ENCODE data around the gene GRID2.

DNA sequence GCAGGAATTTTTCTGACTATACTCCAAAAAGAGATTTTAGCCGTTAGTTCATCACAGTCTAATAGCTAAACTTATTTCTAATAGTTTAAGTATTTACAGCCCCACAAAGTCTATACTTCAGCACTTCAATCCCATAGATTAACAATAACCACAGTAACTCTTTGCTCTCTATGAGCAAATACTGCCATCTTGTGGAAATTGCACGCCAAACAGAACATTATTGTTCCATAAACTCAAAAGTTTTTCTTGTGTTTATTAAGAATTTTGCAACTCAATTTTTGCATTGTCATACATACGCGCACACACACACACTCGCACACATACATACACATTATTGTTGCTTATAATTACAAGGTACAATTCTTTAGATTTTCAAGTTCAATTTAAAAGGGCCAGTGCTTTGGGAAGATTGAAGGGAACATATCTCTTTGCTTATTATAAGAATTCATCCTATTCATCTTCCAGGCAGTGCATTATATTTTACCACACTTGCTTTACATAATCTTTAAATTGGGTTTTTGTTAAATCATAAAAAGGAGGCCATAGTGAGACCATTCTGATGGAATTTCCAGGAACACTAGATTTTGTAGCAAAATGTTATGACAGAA lies 1461.0 kb downstream of the GRID2 start:
- TF ChIP-seq CTCF (optimal IDR thresholded peaks at IDR 0.05 in 1 of 3, IDR thresholded peaks at IDR 0.05 in 1 of 3, conservative IDR thresholded peaks at IDR 0.05 in 1 of 3; ENCODE audit: extremely low read depth in 1 of 3, insufficient read depth in 2 of 3, low read length in 3 of 3) (peak in 2 of 3 experiments; percentile 57 to 71), EZH2 (IDR thresholded peaks at IDR 0.05; ENCODE audit: low read length) (no peak)
